Ishikawa (cell line): Measurements from ENCODE around the gene DPP4.

Experiments used
- CEBPB ChIP-seq: IDR thresholded peaks from 2 replicates; pipeline ENCODE4 v1.6.1; 2012
- CREB1 ChIP-seq: IDR thresholded peaks from 2 replicates; pipeline ENCODE4 v1.6.1; 2012; ENCODE audit warnings: low read depth
- EGR1 ChIP-seq: IDR thresholded peaks from 2 replicates; pipeline ENCODE4 v1.6.1; 2012
- EP300 ChIP-seq: IDR thresholded peaks from 2 replicates; pipeline ENCODE4 v1.6.1; 2012; ENCODE audit warnings: borderline replicate concordance
- FOXM1 ChIP-seq: IDR thresholded peaks from 2 replicates; pipeline ENCODE4 v1.6.1; 2012; ENCODE audit warnings: low read depth, borderline replicate concordance
- NFIC ChIP-seq: IDR thresholded peaks from 2 replicates; pipeline ENCODE4 v1.6.1; 2012
- RAD21 ChIP-seq: IDR thresholded peaks from 2 replicates; pipeline ENCODE4 v1.6.1; 2012; ENCODE audit warnings: low read depth
- TAF1 ChIP-seq: IDR thresholded peaks from 2 replicates; pipeline ENCODE4 v1.6.1; 2012; ENCODE audit warnings: low read depth, mild to moderate bottlenecking
- TCF12 ChIP-seq: IDR thresholded peaks from 2 replicates; pipeline ENCODE4 v1.6.1; 2012; ENCODE audit warnings: low read depth
- TEAD4 ChIP-seq: IDR thresholded peaks from 2 replicates; pipeline ENCODE4 v1.6.1; 2012
- YY1 ChIP-seq: IDR thresholded peaks from 2 replicates; pipeline ENCODE4 v1.6.1; 2012; ENCODE audit warnings: low read depth
- ZBTB7A ChIP-seq: IDR thresholded peaks from 2 replicates; pipeline ENCODE4 v1.6.1; 2012; ENCODE audit warnings: low read depth
- TF ChIP-seq, protein P1 (sequence below): IDR thresholded peaks from 2 replicates; pipeline ENCODE4 v1.6.1; 2012
- TF ChIP-seq, protein P2 (sequence below): IDR thresholded peaks from 2 replicates; pipeline ENCODE4 v1.6.1; 2012; ENCODE audit warnings: low read depth, mild to moderate bottlenecking
- TF ChIP-seq, protein P3 (sequence below): IDR thresholded peaks from 2 replicates; pipeline ENCODE4 v1.6.1; 2012

Gene DPP4

DNA sequence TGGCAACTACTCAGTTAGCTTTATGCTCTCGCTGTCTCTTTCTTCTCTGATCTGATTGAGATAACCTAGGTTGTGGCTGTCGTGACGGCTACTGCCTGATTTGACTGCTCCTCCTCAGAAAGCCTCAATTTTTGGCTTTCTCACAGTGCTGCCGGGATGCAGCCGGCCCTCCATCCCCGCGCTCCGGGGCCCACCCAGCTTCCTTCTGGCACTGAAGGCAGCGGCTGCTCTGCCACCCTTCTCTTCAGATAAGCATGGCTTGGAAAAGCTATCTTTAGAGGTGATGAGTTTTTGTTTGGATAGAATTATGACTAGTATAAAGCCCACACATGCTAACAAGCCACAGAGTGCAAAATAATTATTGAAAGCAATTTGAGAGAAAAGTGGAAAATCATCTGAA is 102.5 kb downstream of the DPP4 start:
- TF ChIP-seq RAD21: no peak

DNA sequence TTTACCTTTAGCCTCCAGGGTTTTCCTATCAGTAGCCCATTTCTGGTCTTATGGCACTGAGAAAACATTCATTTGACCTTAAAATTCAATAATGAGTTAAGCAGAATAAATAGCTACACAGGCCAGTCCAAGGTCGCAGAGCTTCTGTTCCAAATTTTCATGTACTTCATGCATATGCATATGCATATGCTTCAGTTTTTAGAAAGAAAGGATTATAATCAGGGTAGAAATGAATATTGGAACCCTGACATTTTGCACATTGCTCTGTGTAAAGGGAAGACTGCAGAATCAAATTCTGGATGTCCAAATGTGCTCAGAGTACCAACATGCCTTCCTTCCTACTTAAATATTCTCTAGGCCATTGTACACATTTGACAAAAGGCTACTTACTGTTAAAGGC is 104.9 kb downstream of the DPP4 start:
- no peak for TF ChIP-seq EP300

DNA sequence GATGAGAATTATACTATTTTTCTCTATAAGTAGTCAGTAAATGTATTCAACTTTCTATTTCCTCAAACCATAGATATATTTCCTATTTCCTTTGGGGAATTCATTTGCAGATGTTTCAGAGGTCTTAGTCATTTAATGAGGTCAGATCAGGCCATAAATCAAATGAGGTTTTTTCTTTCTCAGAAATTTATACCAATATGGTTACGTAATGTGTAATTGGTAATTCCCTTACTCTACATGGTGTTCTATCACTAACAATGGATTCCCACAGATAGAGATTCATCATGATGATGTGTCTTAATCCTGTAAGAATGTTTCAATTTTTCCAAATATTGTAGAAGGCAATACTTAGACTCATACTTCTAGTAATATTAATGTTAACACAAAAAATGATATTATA is 108.0 kb downstream of the DPP4 start:
- TF ChIP-seq EGR1: no peak
- TF ChIP-seq CREB1: no peak
- TF ChIP-seq YY1: no peak
- TF ChIP-seq, protein P1, sequence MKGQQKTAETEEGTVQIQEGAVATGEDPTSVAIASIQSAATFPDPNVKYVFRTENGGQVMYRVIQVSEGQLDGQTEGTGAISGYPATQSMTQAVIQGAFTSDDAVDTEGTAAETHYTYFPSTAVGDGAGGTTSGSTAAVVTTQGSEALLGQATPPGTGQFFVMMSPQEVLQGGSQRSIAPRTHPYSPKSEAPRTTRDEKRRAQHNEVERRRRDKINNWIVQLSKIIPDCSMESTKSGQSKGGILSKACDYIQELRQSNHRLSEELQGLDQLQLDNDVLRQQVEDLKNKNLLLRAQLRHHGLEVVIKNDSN: no peak
- no peak for TF ChIP-seq NFIC
- no peak for TF ChIP-seq FOXM1
- TF ChIP-seq EP300: no peak
- no peak for TF ChIP-seq ZBTB7A
- TF ChIP-seq TAF1: no peak
- TF ChIP-seq, protein P2, sequence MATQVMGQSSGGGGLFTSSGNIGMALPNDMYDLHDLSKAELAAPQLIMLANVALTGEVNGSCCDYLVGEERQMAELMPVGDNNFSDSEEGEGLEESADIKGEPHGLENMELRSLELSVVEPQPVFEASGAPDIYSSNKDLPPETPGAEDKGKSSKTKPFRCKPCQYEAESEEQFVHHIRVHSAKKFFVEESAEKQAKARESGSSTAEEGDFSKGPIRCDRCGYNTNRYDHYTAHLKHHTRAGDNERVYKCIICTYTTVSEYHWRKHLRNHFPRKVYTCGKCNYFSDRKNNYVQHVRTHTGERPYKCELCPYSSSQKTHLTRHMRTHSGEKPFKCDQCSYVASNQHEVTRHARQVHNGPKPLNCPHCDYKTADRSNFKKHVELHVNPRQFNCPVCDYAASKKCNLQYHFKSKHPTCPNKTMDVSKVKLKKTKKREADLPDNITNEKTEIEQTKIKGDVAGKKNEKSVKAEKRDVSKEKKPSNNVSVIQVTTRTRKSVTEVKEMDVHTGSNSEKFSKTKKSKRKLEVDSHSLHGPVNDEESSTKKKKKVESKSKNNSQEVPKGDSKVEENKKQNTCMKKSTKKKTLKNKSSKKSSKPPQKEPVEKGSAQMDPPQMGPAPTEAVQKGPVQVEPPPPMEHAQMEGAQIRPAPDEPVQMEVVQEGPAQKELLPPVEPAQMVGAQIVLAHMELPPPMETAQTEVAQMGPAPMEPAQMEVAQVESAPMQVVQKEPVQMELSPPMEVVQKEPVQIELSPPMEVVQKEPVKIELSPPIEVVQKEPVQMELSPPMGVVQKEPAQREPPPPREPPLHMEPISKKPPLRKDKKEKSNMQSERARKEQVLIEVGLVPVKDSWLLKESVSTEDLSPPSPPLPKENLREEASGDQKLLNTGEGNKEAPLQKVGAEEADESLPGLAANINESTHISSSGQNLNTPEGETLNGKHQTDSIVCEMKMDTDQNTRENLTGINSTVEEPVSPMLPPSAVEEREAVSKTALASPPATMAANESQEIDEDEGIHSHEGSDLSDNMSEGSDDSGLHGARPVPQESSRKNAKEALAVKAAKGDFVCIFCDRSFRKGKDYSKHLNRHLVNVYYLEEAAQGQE: no peak
- TF ChIP-seq, protein P3, sequence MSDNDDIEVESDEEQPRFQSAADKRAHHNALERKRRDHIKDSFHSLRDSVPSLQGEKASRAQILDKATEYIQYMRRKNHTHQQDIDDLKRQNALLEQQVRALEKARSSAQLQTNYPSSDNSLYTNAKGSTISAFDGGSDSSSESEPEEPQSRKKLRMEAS: no peak

DNA sequence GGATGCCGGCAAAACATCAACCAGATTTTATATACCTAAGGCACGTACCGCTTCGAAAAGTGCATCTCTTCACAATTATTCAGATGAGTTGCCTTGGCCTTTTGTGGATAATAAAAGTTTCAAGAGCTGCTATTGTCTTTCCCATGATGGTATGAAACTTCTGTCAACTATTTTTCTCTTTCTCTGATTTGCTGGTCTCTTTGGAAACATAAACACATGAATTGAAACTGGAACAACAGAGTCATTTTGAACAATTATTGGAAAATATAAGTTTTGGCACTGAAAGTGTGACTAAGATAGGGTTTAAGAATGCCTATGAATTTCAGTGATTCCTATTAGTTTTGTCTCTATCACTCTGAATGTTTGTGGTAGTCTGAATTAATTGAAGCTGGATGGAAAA is 109.9 kb downstream of the DPP4 start:
- TF ChIP-seq YY1 (no peak), EGR1 (no peak), ZBTB7A (no peak), CEBPB (no peak)
- TF ChIP-seq, protein P3: no peak

DNA sequence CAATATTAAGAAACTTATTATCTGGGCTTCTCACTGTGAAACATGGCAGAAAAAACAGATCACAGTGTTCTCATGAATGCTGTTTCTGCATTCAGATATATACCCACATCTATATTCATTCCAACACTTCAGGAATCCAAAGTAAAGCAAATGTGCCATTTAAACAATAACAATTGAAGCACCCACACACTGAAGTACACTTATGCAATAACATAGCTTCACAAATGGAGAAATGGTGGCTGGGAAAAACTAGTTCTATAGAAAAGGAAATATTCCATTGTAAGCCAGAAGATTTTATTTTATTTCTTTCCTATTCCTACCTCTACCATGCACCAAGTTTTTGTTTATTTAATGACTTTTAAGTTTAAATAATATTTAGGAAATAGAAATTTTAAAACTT is 111.9 kb downstream of the DPP4 start:
- TF ChIP-seq NFIC (no peak), RAD21 (no peak), CEBPB (no peak), TEAD4 (no peak), ZBTB7A (no peak), TAF1 (no peak), YY1 (no peak), CREB1 (no peak), EGR1 (no peak), TCF12 (no peak), FOXM1 (no peak), EP300 (no peak)
- TF ChIP-seq, protein P1: no peak
- TF ChIP-seq, protein P2: no peak
- TF ChIP-seq, protein P3: no peak

DNA sequence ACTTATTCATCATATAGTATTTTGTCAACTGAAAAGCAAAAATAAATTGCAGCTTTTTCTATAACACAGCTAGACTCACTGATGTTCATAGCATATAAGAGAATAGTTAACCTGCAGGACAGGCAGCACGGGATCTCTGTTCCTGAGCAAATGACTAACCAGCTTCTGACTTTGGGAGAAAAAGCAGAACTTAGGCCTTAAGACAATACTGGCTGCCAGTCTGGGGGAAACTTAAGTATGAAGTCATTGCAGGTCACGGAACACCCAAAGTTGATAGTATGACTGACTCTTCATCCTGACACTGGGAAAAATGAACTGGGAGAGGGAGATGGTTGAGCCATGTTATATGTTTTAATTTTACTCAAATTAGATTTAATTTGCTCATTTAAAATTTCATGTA is 113.0 kb downstream of the DPP4 start:
- TF ChIP-seq YY1 (no peak), TEAD4 (no peak), ZBTB7A (no peak), CREB1 (no peak)
- TF ChIP-seq, protein P3: no peak

DNA sequence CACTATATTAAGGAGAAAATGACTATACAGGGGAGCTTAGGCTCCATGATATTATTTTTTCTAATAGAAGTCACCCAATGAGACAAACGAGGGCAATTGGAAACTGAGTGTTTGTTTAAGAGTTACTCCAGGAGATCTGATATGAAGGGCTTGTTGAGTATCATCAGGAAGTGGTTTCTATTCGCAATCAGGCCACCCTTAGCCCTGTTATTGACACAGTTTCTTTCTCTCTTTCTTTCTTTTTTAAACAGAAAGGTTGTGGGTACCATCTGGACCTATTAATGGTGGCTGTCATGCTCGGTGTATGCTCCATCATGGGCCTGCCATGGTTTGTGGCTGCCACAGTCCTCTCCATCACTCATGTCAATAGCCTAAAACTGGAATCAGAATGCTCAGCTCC is 117.3 kb downstream of the DPP4 start:
- TF ChIP-seq EGR1 (no peak), TEAD4 (no peak), TAF1 (no peak), NFIC (no peak), YY1 (no peak), ZBTB7A (no peak), TCF12 (no peak)
- TF ChIP-seq, protein P1: no peak
- TF ChIP-seq, protein P3: no peak
